Adrenal gland (tissue), 12 donors: ENCODE data around the gene PPP2R2C. TPM values are rescaled to one million over a fixed set of nuclear protein-coding genes. Genes with fewer than 3 reads are reported as not detected.

Experiments
- DNase-seq, 7 donors: peaks; one replicate each; pipeline ENCODE4 v3.0.0-alpha.2; 2019 to 2020
- H3K27ac ChIP-seq, 5 donors: fragments of 200-600 bp; sonication (generic) in 4 of 5; 1 replicate in 3 of 5; 2 replicates in 2 of 5; pipeline versions ENCODE4 v1.5.1 to v1.8.0; 2016 to 2020; ENCODE audit warnings: mild to moderate bottlenecking in 1 of 5
- H3K27me3 ChIP-seq: fragments of 200-600 bp; 2 replicates; pipeline ENCODE4 v1.8.0; 2021
- H3K36me3 ChIP-seq, 2 donors: fragments of 200-600 bp; replicated peaks in 1 of 2; 1 replicate in 1 of 2; 2 replicates in 1 of 2; pipeline versions ENCODE4 v1.5.1 to v1.8.0; 2018 to 2022
- H3K4me1 ChIP-seq, 2 donors: fragments of 200-600 bp; replicated peaks in 1 of 2; 1 replicate in 1 of 2; 2 replicates in 1 of 2; pipeline versions ENCODE4 v1.5.1 to v1.8.0; 2018 to 2021
- H3K4me3 ChIP-seq, 4 donors: fragments of 200-600 bp; sonication (generic) in 3 of 4; one replicate each; pipeline ENCODE4 v1.5.1; 2016 to 2018
- H3K9me3 ChIP-seq, 3 donors: fragments of 200-600 bp; sonication (generic) in 1 of 3; replicated peaks in 1 of 3; 1 replicate in 2 of 3; 2 replicates in 1 of 3; pipeline versions ENCODE4 v1.5.1 to v1.8.0; 2016 to 2021
- CTCF ChIP-seq, 6 experiments: fragments of 450-650 bp in 4 of 6; fragments of 200-600 bp in 2 of 6; sonication (generic) in 1 of 6; IDR thresholded peaks; 1 replicate in 5 of 6; 2 replicates in 1 of 6; pipeline versions ENCODE4 v1.5.1 to v1.8.0; 2016 to 2021; ENCODE audit warnings: antibody characterized with exemption in 6 of 6, mild to moderate bottlenecking in 2 of 6, moderate library complexity in 1 of 6
- POLR2A ChIP-seq, 2 donors: fragments of 450-650 bp; IDR thresholded peaks; one replicate each; pipeline ENCODE4 v1.6.1; 2017; ENCODE audit warnings: antibody characterized with exemption in 2 of 2, mild to moderate bottlenecking in 2 of 2, moderate library complexity in 1 of 2
- WGBS, 4 donors: extraction: QIAGEN DNeasy Blood & Tissue Kit in 2 of 4; methylation state at CpG; one replicate each; pipeline versions ENCODE4 v1.1.5 to v1.1.7; 2013 to 2017; 5-methylcytosine and 5-hydroxymethylcytosine counted together
- intact Hi-C, 2 donors: fragments of 100-400 bp; cut with DNase I; formaldehyde crosslinking; loops; one replicate each; pipeline versions ENCODE4 v1.14.1 to v1.15.0; 2022 to 2023
- polyA plus RNA-seq, 3 donors: library from polyadenylated mRNA; stranded (reverse); fragments of 200-250 nt in 2 of 3; fragments of 350-450 nt in 1 of 3; fragmentation: Illumina TruSeq in 1 of 3; extraction: RNeasy Lipid Tissue Mini Kit (QIAGEN cat#74804) in 1 of 3; gene quantifications; one replicate each; pipeline ENCODE4 v1.2.3, GENCODE V29; 2013 to 2014
- total RNA-seq, 9 donors: library from RNA; depleted of rRNA in 4 of 9; stranded (reverse); fragments of >200 nt in 4 of 9; fragments of 120-200 nt in 1 of 9; fragmentation: NEBNext Ultra II Directional in 1 of 9; extraction: Animal tissue kit (Norgen Biotek cat#: 25700) in 1 of 9; gene quantifications; one replicate each; pipeline versions ENCODE4 v1.1.0 to v1.2.4, GENCODE V29; 2013 to 2023
- donor health status: healthy with polysubstance abuse.
- donor health status: Bipolar disorder and iron deficiency.
- donor health status: DM: yes; HTN: yes; CAD: no.
- donor health status: DM: no; HTN: no; CAD: no.
- donor health status: DM: no; HTN: no; CAD: no.
- donor health status: DM: yes; HTN: yes; CAD: no.

The PPP2R2C gene
- total and polyA plus RNA-seq, 12 donors, result 0.17 to 7.2 (median 2.0) TPM; not detected in 3

DNA sequence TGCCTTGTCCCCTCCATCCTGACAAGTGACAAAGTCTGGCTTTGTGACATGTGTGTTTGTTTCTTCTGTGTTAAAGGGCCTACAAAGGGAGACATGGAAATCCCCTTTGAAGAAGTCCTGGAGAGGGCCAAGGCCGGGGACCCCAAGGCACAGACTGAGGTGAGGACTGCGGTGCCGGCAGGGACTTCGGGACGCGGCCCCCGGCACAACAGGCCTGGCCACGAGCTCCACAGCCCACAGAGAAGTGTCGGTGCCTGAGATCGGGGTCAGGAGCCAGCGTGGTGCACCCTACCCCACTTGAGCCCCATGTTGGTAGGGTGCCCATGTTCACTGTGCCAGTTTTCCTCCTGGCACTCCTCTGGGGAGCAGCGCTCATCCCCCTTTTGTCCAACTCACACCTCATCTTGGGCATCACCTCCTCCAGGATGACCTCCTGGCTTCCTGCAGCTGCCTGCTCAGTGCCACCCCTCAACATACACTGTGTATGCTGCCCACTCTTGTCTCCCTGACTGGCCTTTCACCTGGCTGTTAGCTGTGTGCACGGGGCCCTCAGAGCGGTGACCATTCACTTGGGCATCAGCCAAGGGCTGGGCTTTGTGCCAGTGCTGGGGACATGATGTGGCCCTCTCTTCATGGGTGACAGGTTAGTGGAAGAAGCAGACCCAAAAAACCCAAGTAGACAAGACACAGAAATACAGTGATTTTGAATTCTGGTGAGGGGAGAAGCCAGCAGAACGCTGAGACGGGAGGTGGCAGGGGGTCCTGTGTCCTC lies 185.2 kb downstream of the PPP2R2C start:
- Histone ChIP-seq H3K9me3 (no peaks in the 10 kb centered on the region), H3K27ac (no peak overlapping the region), H3K4me1 (peaks cover 0 to 6% of the 10 kb centered on the region in 2 donors), H3K36me3 (peaks cover 0 to 37% of the 10 kb centered on the region in 2 donors), H3K4me3 (no peak overlapping the region), H3K27me3 (no peaks in the 10 kb centered on the region)
- WGBS, 4 donors, result 91 to 98% (median 95%) methylated on average over 9 to 16 of the region's 16 CpGs
- intact Hi-C loops, result no loop called here
- TF ChIP-seq CTCF (IDR thresholded peaks at IDR 0.05) (no peak), POLR2A (IDR thresholded peaks at IDR 0.05) (no peak)
- no peak for DNase-seq

GRCh38 chr4:6283282-6283681 lies 189.1 kb downstream of the PPP2R2C start:
- H3K4me1 ChIP-seq, result peaks cover 8 to 32% of the 10 kb centered on the region in 2 donors
- TF ChIP-seq CTCF (IDR thresholded peaks at IDR 0.05) (no peak), POLR2A (IDR thresholded peaks at IDR 0.05) (no peak)
- 40 to 90% (median 83%) methylated on average over 1 to 4 of the region's 4 CpGs for WGBS, 4 donors
- H3K36me3 ChIP-seq, result peaks cover 0 to 13% of the 10 kb centered on the region in 2 donors
- no peaks in the 10 kb centered on the region for H3K27me3 ChIP-seq
- intact Hi-C loops, result no loop called here
- H3K27ac ChIP-seq, result no peak overlapping the region
- no peaks in the 10 kb centered on the region for H3K9me3 ChIP-seq
- H3K4me3 ChIP-seq, result no peak overlapping the region
- DNase-seq, result no peak

DNA sequence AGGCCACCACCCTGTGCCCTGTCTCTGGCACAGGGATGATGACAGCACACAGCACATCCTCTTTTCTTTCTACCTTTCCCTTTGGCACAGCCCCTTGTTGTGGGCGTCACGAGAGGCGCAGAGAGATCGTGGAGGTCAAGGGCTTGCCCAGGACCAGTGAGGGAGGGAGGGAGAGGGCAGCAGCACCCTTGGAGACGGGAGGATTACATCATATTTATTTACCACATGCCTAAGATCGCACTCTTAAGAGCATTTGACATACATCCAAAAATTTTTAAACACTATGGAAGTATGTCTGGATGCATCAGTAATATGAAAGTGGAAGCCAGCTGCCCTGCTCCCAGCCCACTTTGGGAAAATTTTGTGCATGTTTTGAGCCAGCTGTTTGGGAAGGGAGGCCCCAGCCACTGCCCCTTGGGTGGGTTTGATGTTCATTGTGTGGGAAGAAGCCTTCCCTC lies 190.1 kb downstream of the PPP2R2C start:
- Histone ChIP-seq H3K4me1 (peaks cover 11 to 41% of the 10 kb centered on the region in 2 donors), H3K36me3 (peaks cover 0 to 9% of the 10 kb centered on the region in 2 donors), H3K27ac (peak overlapping the region in 2 of 5 donors; percentile 59 to 71), H3K9me3 (no peaks in the 10 kb centered on the region), H3K27me3 (no peaks in the 10 kb centered on the region), H3K4me3 (no peak overlapping the region)
- WGBS, 4 donors, result 30 to 65% (median 44%) methylated on average over 6 of the region's 6 CpGs
- intact Hi-C loops, result no loop called here
- DNase-seq, result no peak
- TF ChIP-seq CTCF (IDR thresholded peaks at IDR 0.05) (no peak), POLR2A (IDR thresholded peaks at IDR 0.05) (no peak)

- H3K4me1 ChIP-seq, result peaks cover 17 to 48% of the 10 kb centered on the region in 2 donors
- DNase-seq, result peak in 6 of 7 donors; percentile 51 to 88 (median 60)
- intact Hi-C loops, result no loop called here
- H3K9me3 ChIP-seq, result no peaks in the 10 kb centered on the region
- H3K4me3 ChIP-seq, result no peak overlapping the region
- 73 to 85% (median 77%) methylated on average over 9 to 20 of the region's 20 CpGs for WGBS, 4 donors
- TF ChIP-seq POLR2A (IDR thresholded peaks at IDR 0.05) (no peak), CTCF (IDR thresholded peaks at IDR 0.05) (no peak)
- H3K27ac ChIP-seq, result peak overlapping the region in 2 of 5 donors; percentile 59 to 71
- H3K36me3 ChIP-seq, result peaks cover 0 to 3% of the 10 kb centered on the region in 2 donors
- H3K27me3 ChIP-seq, result no peaks in the 10 kb centered on the region
Measured at GRCh38 chr4:6281436-6282313, 190.7 kb downstream of the PPP2R2C start.
